Measurements from ENCODE around the gene PFN3.

- peak; percentile 58 for TF ChIP-seq CTCF (IDR thresholded peaks at IDR 0.05; ENCODE audit: borderline replicate concordance, extremely low read depth, low read length, poor library complexity, severe bottlenecking)
- no peak for TF ChIP-seq EZH2 (IDR thresholded peaks at IDR 0.05; ENCODE audit: borderline replicate concordance, low read depth, low read length, severe bottlenecking)
Measured at GRCh38 chr5:177382423-177383029, 17.9 kb downstream of the PFN3 start.
